HG02571 (cell line): ENCODE data around the gene PCDHA8.
"Not testable (repeated sequence)": the region's sequence is repeated elsewhere in the genome, so short reads cannot be mapped to it uniquely, and the experiment has no call there.

Experiments
- ATAC-seq: cut with Tn5 transposase; IDR thresholded peaks from one replicate; pipeline ENCODE4 v1.9.1; 2021; ENCODE audit warnings: mild to moderate bottlenecking, moderate library complexity; ENCODE audit not compliant: unreplicated experiment

Gene PCDHA8

GRCh38 chr5:140828362-140828737, 12.6 kb upstream of the PCDHA8 start:
- no peak for ATAC-seq

GRCh38 chr5:140829511-140830501, 11.2 kb upstream of the PCDHA8 start:
- not testable (repeated sequence) for ATAC-seq

- ATAC-seq, result no peak
These were observed 7.0 kb upstream of the PCDHA8 start, which contains the start of gene PCDHA7 for GRCh38 chr5:140833993-140834392. Gene PCDHA7 (plus strand): TSS chr5:140834269. CDS start chr5:140834384, 115 bp downstream.

GRCh38 chr5:140834439-140835008, 6.5 kb upstream of the PCDHA8 start:
- ATAC-seq, result not testable (repeated sequence)

- no peak for ATAC-seq
These were observed 5.1 kb upstream of the PCDHA8 start for GRCh38 chr5:140835622-140836510.

- ATAC-seq, result no peak
These were observed 2.1 kb downstream of the PCDHA8 start for GRCh38 chr5:140842798-140843733.

GRCh38 chr5:140848139-140849102, 7.4 kb downstream of the PCDHA8 start, which contains the start of gene PCDHA9:
Gene PCDHA9 (plus strand): TSS chr5:140848382. CDS start chr5:140848496, 114 bp downstream.
- not testable (repeated sequence) for ATAC-seq

GRCh38 chr5:140849831-140850634, 9.0 kb downstream of the PCDHA8 start:
- ATAC-seq, result not testable (repeated sequence)

GRCh38 chr5:140855772-140856674, 15.0 kb downstream of the PCDHA8 start, which contains the start of gene PCDHA10:
Gene PCDHA10 (plus strand): TSS chr5:140855897. CDS start chr5:140856049, 152 bp downstream.
- ATAC-seq, result no peak

GRCh38 chr5:140857177-140857986, 16.4 kb downstream of the PCDHA8 start:
- no peak for ATAC-seq

- ATAC-seq, result no peak
These were observed 16.9 kb downstream of the PCDHA8 start for GRCh38 chr5:140857987-140858240.

- ATAC-seq, result no peak
These were observed 21.7 kb downstream of the PCDHA8 start for GRCh38 chr5:140862441-140863295.

- ATAC-seq, result no peak
These were observed 28.0 kb downstream of the PCDHA8 start, which contains the start of gene PCDHA11 for GRCh38 chr5:140868721-140869554. Gene PCDHA11 (plus strand): TSS chr5:140868957. CDS start chr5:140869104, 147 bp downstream.

- ATAC-seq, result no peak
These were observed 28.5 kb downstream of the PCDHA8 start for GRCh38 chr5:140869555-140869886.
